Parathyroid adenoma (tissue), 2 donors: Measurements from ENCODE around the gene TIGD6.

Experiments used
- H2AFZ ChIP-seq: fragments of 300-600 bp; sonication (generic); one replicate; pipeline ENCODE4 v1.7.0; 2017; ENCODE audit warnings: antibody characterized with exemption, mild to moderate bottlenecking
- H3K27ac ChIP-seq: fragments of 300-600 bp; sonication (generic); one replicate; pipeline ENCODE4 v1.7.0; 2017
- H3K27me3 ChIP-seq: fragments of 300-600 bp; sonication (generic); one replicate; pipeline ENCODE4 v1.7.0; 2017; ENCODE audit warnings: low read length; ENCODE audit not compliant: control insufficient read depth, insufficient read depth
- H3K36me3 ChIP-seq: fragments of 300-600 bp; sonication (generic); one replicate; pipeline ENCODE4 v1.7.0; 2017; ENCODE audit warnings: low read length; ENCODE audit not compliant: control insufficient read depth, insufficient read depth
- H3K4me1 ChIP-seq: fragments of 300-600 bp; sonication (generic); one replicate; pipeline ENCODE4 v1.7.0; 2017; ENCODE audit warnings: control low read depth
- H3K4me2 ChIP-seq: fragments of 300-600 bp; sonication (generic); one replicate; pipeline ENCODE4 v1.7.0; 2017; ENCODE audit warnings: low read length
- H3K4me3 ChIP-seq: fragments of 300-600 bp; sonication (generic); one replicate; pipeline ENCODE4 v1.7.0; 2017; ENCODE audit warnings: low read depth, low read length
- H3K79me2 ChIP-seq: fragments of 300-600 bp; sonication (generic); one replicate; pipeline ENCODE4 v1.7.0; 2017; ENCODE audit warnings: control low read depth
- H3K9ac ChIP-seq: fragments of 300-600 bp; sonication (generic); one replicate; pipeline ENCODE4 v1.7.0; 2017; ENCODE audit warnings: mild to moderate bottlenecking
- H3K9me3 ChIP-seq: fragments of 300-600 bp; sonication (generic); one replicate; pipeline ENCODE4 v1.7.0; 2017; ENCODE audit warnings: low read length; ENCODE audit not compliant: control insufficient read depth
- CTCF ChIP-seq: fragments of 300-600 bp; sonication (generic); IDR thresholded peaks from one replicate; pipeline ENCODE4 v1.7.0; 2017; ENCODE audit warnings: antibody characterized with exemption, mild to moderate bottlenecking
- donor health status: primary hyperparathyroidism.

The TIGD6 gene

DNA sequence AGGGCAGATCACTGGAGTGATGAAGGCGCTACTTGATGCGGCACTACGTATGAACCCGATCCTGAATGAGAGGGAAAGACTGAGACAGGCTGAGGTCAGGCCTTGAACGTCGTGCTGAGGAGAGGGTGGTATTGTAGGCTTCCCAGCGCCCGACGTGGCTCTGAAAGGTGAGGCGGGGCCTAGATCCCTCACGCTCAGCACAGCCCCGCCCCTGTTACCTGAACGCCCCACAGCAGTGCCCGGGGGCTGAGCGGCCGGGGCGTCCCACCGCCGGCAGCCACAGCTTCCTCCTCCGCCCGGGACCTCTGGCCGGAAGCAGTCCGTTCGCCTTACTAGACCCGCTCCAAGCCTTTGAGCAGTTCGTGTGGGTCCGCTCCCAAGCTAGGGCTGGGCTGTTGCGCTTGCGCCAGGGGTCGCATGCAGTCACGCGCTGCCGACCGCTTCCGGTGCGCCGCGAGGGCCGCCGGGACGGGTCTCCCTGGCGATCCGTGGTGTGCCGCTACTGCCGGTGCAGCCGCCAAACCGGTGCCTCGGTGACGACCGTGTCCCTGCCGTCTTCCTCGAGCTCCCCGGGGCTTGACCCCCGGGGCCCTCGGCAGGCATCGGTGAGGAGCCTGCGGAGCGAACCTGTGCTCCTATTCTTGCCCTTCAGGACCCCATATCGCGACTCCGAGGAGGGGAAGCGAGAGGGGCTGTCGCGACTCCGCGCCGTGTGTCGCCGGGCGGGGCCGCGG is at the start of gene TIGD6, which contains the start of gene HMGXB3:
TSS of gene TIGD6 (minus strand) at position 399 of the 734 bp plus-strand sequence. CDS start 4,306 bp downstream, outside the sequence.
TSS of gene HMGXB3 (plus strand) at position 484 of the 734 bp plus-strand sequence. CDS start 4,114 bp downstream, outside the sequence.
- H3K27ac ChIP-seq, result peak within 1 kb of the TSS; percentile 90
- H3K4me2 ChIP-seq, result peak within 1 kb of the TSS; percentile 73
- peak within 1 kb of the TSS; percentile 86 for H2AFZ ChIP-seq
- peak within 1 kb of the TSS; percentile 76 for H3K9ac ChIP-seq
- peak within 1 kb of the TSS; percentile 94 for H3K4me3 ChIP-seq
- peaks cover 10% of the 10 kb centered on the region for H3K79me2 ChIP-seq
- no peaks in the 10 kb centered on the region for H3K27me3 ChIP-seq
- peak; percentile 20 for TF ChIP-seq CTCF
- H3K36me3 ChIP-seq, result no peaks in the 10 kb centered on the region
- H3K4me1 ChIP-seq, result peaks cover 21% of the 10 kb centered on the region
- no peaks in the 10 kb centered on the region for H3K9me3 ChIP-seq

GRCh38 chr5:150046031-150046430 is 45.6 kb upstream of the TIGD6 start:
- Histone ChIP-seq H3K79me2 (no peaks in the 10 kb centered on the region), H3K4me3 (no peak overlapping the region), H3K4me1 (peaks cover 18% of the 10 kb centered on the region), H3K9me3 (no peaks in the 10 kb centered on the region), H3K27me3 (no peaks in the 10 kb centered on the region), H3K4me2 (no peak overlapping the region), H3K36me3 (no peaks in the 10 kb centered on the region), H3K9ac (no peak overlapping the region), H2AFZ (no peak overlapping the region), H3K27ac (no peak overlapping the region)
- TF ChIP-seq CTCF, result no peak

- Histone ChIP-seq H3K9ac (no peak overlapping the region), H3K4me1 (peaks cover 18% of the 10 kb centered on the region), H3K27me3 (no peaks in the 10 kb centered on the region), H3K4me3 (no peak overlapping the region), H3K9me3 (no peaks in the 10 kb centered on the region), H3K36me3 (no peaks in the 10 kb centered on the region), H3K4me2 (no peak overlapping the region), H2AFZ (no peak overlapping the region), H3K79me2 (no peaks in the 10 kb centered on the region), H3K27ac (no peak overlapping the region)
- no peak for TF ChIP-seq CTCF
Observed at GRCh38 chr5:150045549-150045948, 45.1 kb upstream of the TIGD6 start.

- Histone ChIP-seq H3K36me3 (no peaks in the 10 kb centered on the region), H3K27me3 (no peaks in the 10 kb centered on the region), H3K79me2 (no peaks in the 10 kb centered on the region), H3K9me3 (no peaks in the 10 kb centered on the region), H3K4me2 (peak overlapping the region; percentile 13), H3K4me3 (no peak overlapping the region), H3K9ac (no peak overlapping the region), H3K27ac (no peak overlapping the region), H3K4me1 (peaks cover 18% of the 10 kb centered on the region), H2AFZ (no peak overlapping the region)
- no peak for TF ChIP-seq CTCF
Observed at GRCh38 chr5:150044712-150045111, 44.3 kb upstream of the TIGD6 start.

GRCh38 chr5:150044329-150044681 is 43.9 kb upstream of the TIGD6 start:
- Histone ChIP-seq H3K4me2 (peak overlapping the region; percentile 13), H3K79me2 (no peaks in the 10 kb centered on the region), H3K27ac (no peak overlapping the region), H2AFZ (no peak overlapping the region), H3K4me3 (no peak overlapping the region), H3K36me3 (no peaks in the 10 kb centered on the region), H3K27me3 (no peaks in the 10 kb centered on the region), H3K9me3 (no peaks in the 10 kb centered on the region), H3K9ac (no peak overlapping the region), H3K4me1 (peaks cover 18% of the 10 kb centered on the region)
- TF ChIP-seq CTCF, result no peak
